MG63 (cell line): ENCODE measurements around the gene MICU2. TPM values are rescaled to one million over a fixed set of nuclear protein-coding genes. Genes with fewer than 3 reads are reported as not detected.
"Not testable (repeated sequence)": the region's sequence is repeated elsewhere in the genome, so short reads cannot be mapped to it uniquely, and the experiment has no call there.

Experiments
- DNase-seq: peaks from one replicate; pipeline ENCODE4 v3.0.0-alpha.2; 2020
- H3K27me3 ChIP-seq: fragments of 250-450 bp; sonication (Bioruptor Pico); 2 replicates; pipeline ENCODE4 v1.5.1; 2020; ENCODE audit warnings: mild to moderate bottlenecking, moderate library complexity
- H3K36me3 ChIP-seq: fragments of 250-450 bp; sonication (Bioruptor Pico); 2 replicates; pipeline ENCODE4 v1.5.1; 2020; ENCODE audit warnings: mild to moderate bottlenecking, moderate library complexity
- H3K4me3 ChIP-seq: fragments of 250-450 bp; sonication (Bioruptor Pico); 2 replicates; pipeline ENCODE4 v1.5.1; 2020; ENCODE audit warnings: mild to moderate bottlenecking, moderate library complexity
- H3K9me3 ChIP-seq: fragments of 250-450 bp; sonication (Bioruptor Pico); 2 replicates; pipeline ENCODE4 v1.5.1; 2020; ENCODE audit warnings: mild to moderate bottlenecking, moderate library complexity
- total RNA-seq: library from RNA; depleted of rRNA; stranded (reverse); fragments of >200 nt; shearing (Covaris generic); gene quantifications from 2 replicates; pipeline ENCODE4 v1.2.3, GENCODE V29; 2014; ENCODE audit warnings: low replicate concordance

Gene MICU2
- total RNA-seq, 1 experiment from 2014 or later: 54.6 TPM

DNA sequence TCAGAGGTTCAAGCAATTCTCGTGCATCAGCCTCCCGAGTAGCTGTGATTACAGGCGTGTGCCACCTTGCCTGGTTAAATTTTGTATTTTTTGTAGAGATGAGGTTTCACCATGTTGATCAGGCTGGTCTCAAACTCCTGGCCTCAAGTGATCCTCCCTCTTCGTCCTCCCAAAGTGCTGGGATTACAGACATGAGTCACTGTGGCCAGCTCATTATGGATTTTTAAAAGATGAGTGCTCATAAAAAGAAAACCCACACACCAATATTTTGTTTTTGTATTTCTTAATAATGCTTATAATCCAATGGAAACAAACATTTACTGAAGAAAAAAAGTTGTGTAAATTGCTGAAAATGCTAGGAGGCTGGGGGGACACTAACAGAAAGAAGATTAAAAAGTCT lies 5.0 kb upstream of the MICU2 start:
- Histone ChIP-seq H3K27me3 (no peaks in the 10 kb centered on the region), H3K36me3 (no peaks in the 10 kb centered on the region), H3K9me3 (no peaks in the 10 kb centered on the region), H3K4me3 (no peak overlapping the region)
- DNase-seq: no peak

DNA sequence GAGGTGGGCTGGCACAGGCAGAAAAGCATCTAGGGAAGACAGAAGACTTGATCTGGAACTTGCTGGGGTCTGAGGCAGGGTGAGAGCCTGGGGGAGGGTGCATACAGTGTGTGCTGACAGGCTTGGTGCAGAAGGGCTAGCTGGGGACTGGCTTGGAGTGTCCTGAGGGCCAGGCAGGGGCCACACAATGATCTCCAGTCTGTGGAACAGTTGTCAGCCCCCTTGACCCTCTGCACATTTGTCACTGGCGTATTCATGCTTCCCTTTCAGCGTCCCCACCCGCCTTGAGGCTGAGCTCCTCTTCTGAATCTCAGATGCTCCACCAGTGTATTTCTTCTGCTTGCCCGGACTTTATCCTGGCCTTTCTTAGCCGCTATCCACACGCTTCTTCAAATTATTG lies 2.8 kb upstream of the MICU2 start:
- DNase-seq: no peak
- Histone ChIP-seq H3K36me3 (no peaks in the 10 kb centered on the region), H3K9me3 (no peaks in the 10 kb centered on the region), H3K27me3 (no peaks in the 10 kb centered on the region), H3K4me3 (no peak overlapping the region)

- Histone ChIP-seq H3K9me3 (no peaks in the 10 kb centered on the region), H3K4me3 (no peak overlapping the region), H3K36me3 (no peaks in the 10 kb centered on the region), H3K27me3 (no peaks in the 10 kb centered on the region)
- DNase-seq: no peak
Observed at GRCh38 chr13:21606251-21606650, 2.3 kb upstream of the MICU2 start.

DNA sequence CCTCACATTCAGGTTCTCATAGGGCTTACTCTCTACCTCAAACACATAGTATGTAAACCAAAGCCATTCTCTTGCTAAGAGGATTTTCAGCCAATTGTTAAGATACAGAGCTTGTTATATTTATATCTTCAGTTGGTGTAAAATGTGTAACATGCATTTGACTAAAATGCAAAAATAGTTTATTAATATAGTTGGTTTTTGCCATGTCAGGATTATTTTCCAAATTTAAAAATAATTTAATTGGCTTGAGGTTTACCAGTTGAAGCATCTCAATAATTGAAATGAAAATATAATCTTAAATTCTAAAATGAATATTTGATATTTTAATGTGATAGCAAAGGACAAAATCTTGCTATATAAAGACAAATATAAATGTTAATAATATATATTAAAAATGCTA lies 7.2 kb downstream of the MICU2 start:
- H3K27me3 ChIP-seq: no peaks in the 10 kb centered on the region
- no peak for DNase-seq
- H3K4me3 ChIP-seq: no peak overlapping the region
- H3K9me3 ChIP-seq: peaks cover 3% of the 10 kb centered on the region
- no peaks in the 10 kb centered on the region; the same call in 1 of the 2 replicates for H3K36me3 ChIP-seq

GRCh38 chr13:21595546-21595822 lies 8.5 kb downstream of the MICU2 start:
- H3K4me3 ChIP-seq: no peak overlapping the region
- H3K36me3 ChIP-seq: no peaks in the 10 kb centered on the region; the same call in 1 of the 2 replicates
- H3K27me3 ChIP-seq: no peaks in the 10 kb centered on the region
- DNase-seq: no peak
- peaks cover 6% of the 10 kb centered on the region for H3K9me3 ChIP-seq

GRCh38 chr13:21594715-21595545 lies 9.0 kb downstream of the MICU2 start:
- H3K36me3 ChIP-seq: no peaks in the 10 kb centered on the region; the same call in 1 of the 2 replicates
- DNase-seq: no peak
- H3K4me3 ChIP-seq: no peak overlapping the region
- no peaks in the 10 kb centered on the region for H3K27me3 ChIP-seq
- peaks cover 9% of the 10 kb centered on the region for H3K9me3 ChIP-seq

GRCh38 chr13:21590665-21591456 lies 13.1 kb downstream of the MICU2 start:
- not testable (repeated sequence) for H3K9me3 ChIP-seq, H3K36me3 ChIP-seq, H3K27me3 ChIP-seq, H3K4me3 ChIP-seq, DNase-seq

GRCh38 chr13:21590231-21590630 lies 13.7 kb downstream of the MICU2 start:
- Histone ChIP-seq H3K27me3 (no peaks in the 10 kb centered on the region), H3K36me3 (no peaks in the 10 kb centered on the region), H3K9me3 (peaks cover 9% of the 10 kb centered on the region), H3K4me3 (no peak overlapping the region)
- DNase-seq: no peak

DNA sequence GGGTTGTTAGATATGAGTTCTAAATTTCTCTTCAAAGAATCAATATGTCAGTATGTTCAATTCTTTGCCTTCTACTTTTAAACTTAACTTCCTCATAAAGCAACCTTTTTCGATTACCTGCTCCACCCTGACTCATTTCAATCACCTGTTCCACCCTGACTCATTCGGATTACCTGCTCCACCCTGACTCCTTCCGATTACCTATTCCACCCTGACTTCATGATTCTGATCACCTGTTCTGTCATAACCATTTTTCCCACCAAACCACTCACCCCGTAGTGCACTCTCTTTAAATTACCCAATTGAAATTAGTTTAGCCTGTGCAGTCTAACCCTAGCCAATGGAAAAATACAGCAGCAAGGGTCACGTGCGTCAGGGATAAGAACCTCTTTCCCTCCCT lies 14.5 kb downstream of the MICU2 start:
- H3K27me3 ChIP-seq, H3K4me3 ChIP-seq, DNase-seq, H3K36me3 ChIP-seq, H3K9me3 ChIP-seq: not testable (repeated sequence)

- not testable (repeated sequence) for H3K36me3 ChIP-seq, H3K4me3 ChIP-seq, DNase-seq, H3K27me3 ChIP-seq, H3K9me3 ChIP-seq
Observed at GRCh38 chr13:21588411-21588810, 15.6 kb downstream of the MICU2 start.

- peaks cover 5% of the 10 kb centered on the region; the same call in 1 of the 2 replicates for H3K9me3 ChIP-seq
- H3K4me3 ChIP-seq: no peak overlapping the region
Observed at GRCh38 chr13:21584973-21585592, 18.9 kb downstream of the MICU2 start.

GRCh38 chr13:21583478-21583877 lies 20.5 kb downstream of the MICU2 start:
- no peak for DNase-seq
- Histone ChIP-seq H3K36me3 (peaks cover 3% of the 10 kb centered on the region), H3K4me3 (no peak overlapping the region), H3K27me3 (no peaks in the 10 kb centered on the region), H3K9me3 (peaks cover 5% of the 10 kb centered on the region; the same call in 1 of the 2 replicates)

More at GRCh38 chr13:21584973-21585592, 18.9 kb downstream of the MICU2 start:
- no peak for DNase-seq
- Histone ChIP-seq H3K27me3 (no peaks in the 10 kb centered on the region), H3K36me3 (peaks cover 3% of the 10 kb centered on the region)

DNA sequence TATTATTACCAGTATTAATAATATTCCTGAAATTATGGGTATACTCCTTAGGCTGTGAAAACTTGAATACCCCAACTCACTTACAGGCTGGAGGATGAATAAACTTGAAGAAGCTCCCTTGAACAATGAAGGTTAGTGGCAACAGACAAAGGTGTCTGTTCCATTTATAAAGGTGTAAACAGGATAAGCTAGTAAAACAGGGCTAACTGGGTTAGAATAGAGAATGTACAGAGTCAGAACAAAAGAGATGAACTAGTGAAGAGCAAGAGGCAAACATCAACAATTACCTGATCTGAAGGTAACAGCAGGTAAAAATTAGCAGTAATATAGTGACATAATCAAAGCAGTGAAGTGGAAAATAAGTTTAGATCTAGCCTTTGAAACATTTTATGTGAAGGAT lies 23.2 kb downstream of the MICU2 start:
- no peak for DNase-seq
- Histone ChIP-seq H3K36me3 (peaks cover 3% of the 10 kb centered on the region), H3K27me3 (no peaks in the 10 kb centered on the region)

DNA sequence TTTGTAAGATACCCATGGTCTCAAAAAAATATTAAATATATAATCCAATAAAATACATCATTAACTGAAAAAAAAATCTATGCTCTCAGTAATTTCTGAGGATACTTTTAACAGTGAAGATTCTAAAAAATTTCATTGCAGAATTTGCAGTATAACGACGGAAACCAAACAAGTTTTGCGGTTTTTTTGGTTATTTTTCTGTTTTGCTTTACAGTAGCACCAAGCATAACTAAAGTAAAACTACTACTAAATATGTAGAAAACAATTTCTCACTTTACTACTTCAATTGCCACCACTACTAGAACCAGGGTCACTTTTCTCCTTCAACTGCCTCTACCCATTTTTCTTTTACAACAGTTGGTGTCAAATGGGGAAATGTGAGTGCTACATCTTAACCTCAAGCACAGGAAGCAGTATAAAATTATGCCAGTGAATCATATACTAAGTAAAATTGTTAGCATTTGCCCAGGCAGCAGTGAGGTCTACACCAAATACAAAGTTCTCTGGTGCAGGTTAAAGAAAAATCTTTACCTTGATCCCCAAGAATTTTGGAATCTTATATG lies 24.1 kb downstream of the MICU2 start:
- Histone ChIP-seq H3K36me3 (peaks cover 3% of the 10 kb centered on the region), H3K27me3 (no peaks in the 10 kb centered on the region), H3K9me3 (peaks cover 5% of the 10 kb centered on the region; the same call in 1 of the 2 replicates), H3K4me3 (no peak overlapping the region)
- no peak for DNase-seq

More for the DNA sequence above, 23.2 kb downstream of the MICU2 start:
- peaks cover 5% of the 10 kb centered on the region; the same call in 1 of the 2 replicates for H3K9me3 ChIP-seq
- H3K4me3 ChIP-seq: no peak overlapping the region

DNA sequence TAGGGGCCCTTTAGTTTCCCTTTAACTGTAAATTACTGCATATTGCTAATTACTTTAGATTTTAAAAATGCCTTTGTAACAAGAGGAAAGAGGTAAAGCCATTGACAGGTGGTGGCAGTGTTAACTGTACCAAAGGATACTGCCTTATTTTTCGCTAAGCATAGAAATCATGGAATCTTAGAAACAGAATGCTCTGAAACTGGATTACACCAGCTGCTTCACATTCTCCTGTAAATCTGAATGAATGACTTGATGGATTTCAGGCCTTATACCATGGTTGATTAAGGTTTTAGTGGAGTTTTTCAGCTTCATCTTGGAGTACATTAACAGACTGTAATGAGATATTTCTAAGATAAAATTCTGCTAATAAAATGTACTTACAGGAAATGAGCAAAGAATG lies 25.2 kb downstream of the MICU2 start:
- peaks cover 5% of the 10 kb centered on the region; the same call in 1 of the 2 replicates for H3K9me3 ChIP-seq
- no peak for DNase-seq
- no peaks in the 10 kb centered on the region for H3K27me3 ChIP-seq
- H3K36me3 ChIP-seq: peaks cover 3% of the 10 kb centered on the region
- no peak overlapping the region for H3K4me3 ChIP-seq

- DNase-seq: no peak
- Histone ChIP-seq H3K36me3 (no peaks in the 10 kb centered on the region), H3K9me3 (no peaks in the 10 kb centered on the region), H3K27me3 (no peaks in the 10 kb centered on the region), H3K4me3 (no peak overlapping the region)
Observed at GRCh38 chr13:21576426-21576825, 27.5 kb downstream of the MICU2 start.
